Loucy (cell line): ENCODE measurements around the gene CD8A.

Experiments
- H2AFZ ChIP-seq: fragments of 200-600 bp; sonication (generic); 2 replicates; pipeline ENCODE4 v1.6.0; 2016; ENCODE audit warnings: antibody characterized with exemption, mild to moderate bottlenecking, low read length, moderate library complexity
- H3F3A ChIP-seq: fragments of 200-600 bp; 2 replicates; pipeline ENCODE4 v1.6.0; 2016; ENCODE audit warnings: antibody characterized with exemption, low read depth, mild to moderate bottlenecking
- H3K27me3 ChIP-seq: fragments of 200-600 bp; sonication (generic); 2 replicates; pipeline ENCODE4 v1.6.1; 2014; ENCODE audit warnings: low read length, mild to moderate bottlenecking; ENCODE audit not compliant: insufficient read depth, poor library complexity, severe bottlenecking
- H3K36me3 ChIP-seq: fragments of 200-600 bp; sonication (generic); 2 replicates; pipeline ENCODE4 v1.6.1; 2016; ENCODE audit warnings: low read length; ENCODE audit not compliant: insufficient read depth
- H3K4me1 ChIP-seq: fragments of 200-600 bp; sonication (generic); 2 replicates; pipeline ENCODE4 v1.5.1; 2014; ENCODE audit warnings: low read length, mild to moderate bottlenecking; ENCODE audit not compliant: insufficient read depth, poor library complexity, severe bottlenecking
- H3K4me2 ChIP-seq: fragments of 200-600 bp; sonication (generic); 2 replicates; pipeline ENCODE4 v1.6.0; 2014; ENCODE audit warnings: antibody characterized with exemption, low read length, low read depth, mild to moderate bottlenecking; ENCODE audit not compliant: poor library complexity, severe bottlenecking
- H3K4me3 ChIP-seq: fragments of 200-600 bp; sonication (generic); 2 replicates; pipeline ENCODE4 v1.5.1; 2014; ENCODE audit warnings: low read length, mild to moderate bottlenecking, mixed read lengths; ENCODE audit not compliant: poor library complexity, severe bottlenecking
- H3K79me2 ChIP-seq: fragments of 200-600 bp; sonication (generic); 2 replicates; pipeline ENCODE4 v1.6.1; 2014; ENCODE audit warnings: low read length; ENCODE audit not compliant: insufficient read depth
- H3K9ac ChIP-seq: fragments of 200-600 bp; sonication (generic); 2 replicates; pipeline ENCODE4 v1.6.0; 2014; ENCODE audit warnings: mild to moderate bottlenecking, low read depth, low read length, moderate library complexity; ENCODE audit not compliant: poor library complexity, severe bottlenecking
- H3K9me2 ChIP-seq: fragments of 200-600 bp; sonication (generic); replicated peaks from 2 replicates; pipeline ENCODE4 v1.6.1; 2016; ENCODE audit warnings: low read depth, low read length, mixed read lengths
- H3K9me3 ChIP-seq: fragments of 200-600 bp; sonication (generic); 2 replicates; pipeline ENCODE4 v1.6.1; 2014; ENCODE audit warnings: mild to moderate bottlenecking, antibody characterized with exemption, low read length, low read depth; ENCODE audit not compliant: insufficient read depth
- H4K20me1 ChIP-seq: fragments of 200-600 bp; sonication (generic); 2 replicates; pipeline ENCODE4 v1.6.0; 2014; ENCODE audit warnings: antibody characterized with exemption, low read length, mild to moderate bottlenecking; ENCODE audit not compliant: insufficient read depth, poor library complexity, severe bottlenecking
- EZH2phosphoT487 ChIP-seq: fragments of 200-600 bp; IDR thresholded peaks from 2 replicates; pipeline ENCODE4 v1.6.1; 2018; ENCODE audit warnings: antibody characterized with exemption, mild to moderate bottlenecking, moderate library complexity, borderline replicate concordance
- TF ChIP-seq, protein P1 (sequence below): fragments of 200-600 bp; sonication (generic); conservative IDR thresholded peaks from 2 replicates; pipeline ENCODE4 v1.5.1; 2014; ENCODE audit warnings: mild to moderate bottlenecking, antibody characterized with exemption, low read length

Gene CD8A

GRCh38 chr2:86770816-86771301 is 19.9 kb downstream of the CD8A start:
- Histone ChIP-seq H3K36me3 (peaks cover 91% of the 10 kb centered on the region), H3K79me2 (no peaks in the 10 kb centered on the region), H3K9me3 (no peaks in the 10 kb centered on the region), H3K9ac (no peak overlapping the region), H2AFZ (no peak overlapping the region), H3F3A (no peaks in the 10 kb centered on the region), H3K27me3 (no peaks in the 10 kb centered on the region), H3K4me3 (no peak overlapping the region), H3K4me2 (no peak overlapping the region), H3K9me2 (no peaks in the 10 kb centered on the region), H3K4me1 (no peaks in the 10 kb centered on the region), H4K20me1 (no peaks in the 10 kb centered on the region)
- no peak for TF ChIP-seq EZH2phosphoT487
- TF ChIP-seq, protein P1, sequence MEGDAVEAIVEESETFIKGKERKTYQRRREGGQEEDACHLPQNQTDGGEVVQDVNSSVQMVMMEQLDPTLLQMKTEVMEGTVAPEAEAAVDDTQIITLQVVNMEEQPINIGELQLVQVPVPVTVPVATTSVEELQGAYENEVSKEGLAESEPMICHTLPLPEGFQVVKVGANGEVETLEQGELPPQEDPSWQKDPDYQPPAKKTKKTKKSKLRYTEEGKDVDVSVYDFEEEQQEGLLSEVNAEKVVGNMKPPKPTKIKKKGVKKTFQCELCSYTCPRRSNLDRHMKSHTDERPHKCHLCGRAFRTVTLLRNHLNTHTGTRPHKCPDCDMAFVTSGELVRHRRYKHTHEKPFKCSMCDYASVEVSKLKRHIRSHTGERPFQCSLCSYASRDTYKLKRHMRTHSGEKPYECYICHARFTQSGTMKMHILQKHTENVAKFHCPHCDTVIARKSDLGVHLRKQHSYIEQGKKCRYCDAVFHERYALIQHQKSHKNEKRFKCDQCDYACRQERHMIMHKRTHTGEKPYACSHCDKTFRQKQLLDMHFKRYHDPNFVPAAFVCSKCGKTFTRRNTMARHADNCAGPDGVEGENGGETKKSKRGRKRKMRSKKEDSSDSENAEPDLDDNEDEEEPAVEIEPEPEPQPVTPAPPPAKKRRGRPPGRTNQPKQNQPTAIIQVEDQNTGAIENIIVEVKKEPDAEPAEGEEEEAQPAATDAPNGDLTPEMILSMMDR, result no peak

GRCh38 chr2:86769838-86770237 is 20.9 kb downstream of the CD8A start:
- H3K79me2 ChIP-seq, result no peaks in the 10 kb centered on the region
- H3K4me1 ChIP-seq, result no peaks in the 10 kb centered on the region
- TF ChIP-seq, protein P1, result no peak
- no peak for TF ChIP-seq EZH2phosphoT487
- no peaks in the 10 kb centered on the region for H3K9me3 ChIP-seq
- no peak overlapping the region for H3K9ac ChIP-seq
- no peaks in the 10 kb centered on the region for H3K27me3 ChIP-seq
- no peaks in the 10 kb centered on the region for H3K9me2 ChIP-seq
- H3F3A ChIP-seq, result no peaks in the 10 kb centered on the region
- H3K36me3 ChIP-seq, result peaks cover 92% of the 10 kb centered on the region
- H2AFZ ChIP-seq, result no peak overlapping the region
- H4K20me1 ChIP-seq, result peaks cover 5% of the 10 kb centered on the region
- H3K4me2 ChIP-seq, result no peak overlapping the region
- H3K4me3 ChIP-seq, result no peak overlapping the region

GRCh38 chr2:86768189-86768949 is 22.3 kb downstream of the CD8A start:
- Histone ChIP-seq H3K36me3 (peaks cover 77% of the 10 kb centered on the region; the same call in 1 of the 2 replicates), H3K4me2 (no peak overlapping the region)
- TF ChIP-seq, protein P1, result no peak
- no peak for TF ChIP-seq EZH2phosphoT487

More at GRCh38 chr2:86768189-86768949, 22.3 kb downstream of the CD8A start:
- Histone ChIP-seq H3K9me2 (no peaks in the 10 kb centered on the region), H3K4me3 (no peak overlapping the region), H4K20me1 (peaks cover 18% of the 10 kb centered on the region), H3K27me3 (no peaks in the 10 kb centered on the region), H3K9ac (no peak overlapping the region), H3K4me1 (no peaks in the 10 kb centered on the region), H3F3A (no peaks in the 10 kb centered on the region), H3K9me3 (no peaks in the 10 kb centered on the region), H2AFZ (no peak overlapping the region), H3K79me2 (no peaks in the 10 kb centered on the region)
